Fibroblast of villous mesenchyme (primary cell): Measurements from ENCODE around the gene NUP210L. TPM values are rescaled to one million over a fixed set of nuclear protein-coding genes. Genes with fewer than 3 reads are reported as not detected.

ENCODE experiments used
- DNase-seq: peaks from one replicate; pipeline ENCODE4 v3.0.0-alpha.2; 2010; ENCODE audit warnings: low read depth
- H3K4me3 ChIP-seq: 2 replicates; pipeline ENCODE4 v1.5.1; 2011; ENCODE audit warnings: low read depth, mild to moderate bottlenecking, low read length
- total RNA-seq: library from RNA; depleted of rRNA; stranded (reverse); fragments of >200 nt; gene quantifications from 2 replicates; pipeline ENCODE4 v1.2.3, GENCODE V29; 2012
- TF ChIP-seq, protein P1 (sequence below): IDR thresholded peaks from 2 replicates; pipeline ENCODE4 v1.5.1; 2012; ENCODE audit warnings: low read depth, mild to moderate bottlenecking, low read length; ENCODE audit not compliant: insufficient read depth

NUP210L gene
- total RNA-seq, 1 donor, result under 0.01 TPM

DNA sequence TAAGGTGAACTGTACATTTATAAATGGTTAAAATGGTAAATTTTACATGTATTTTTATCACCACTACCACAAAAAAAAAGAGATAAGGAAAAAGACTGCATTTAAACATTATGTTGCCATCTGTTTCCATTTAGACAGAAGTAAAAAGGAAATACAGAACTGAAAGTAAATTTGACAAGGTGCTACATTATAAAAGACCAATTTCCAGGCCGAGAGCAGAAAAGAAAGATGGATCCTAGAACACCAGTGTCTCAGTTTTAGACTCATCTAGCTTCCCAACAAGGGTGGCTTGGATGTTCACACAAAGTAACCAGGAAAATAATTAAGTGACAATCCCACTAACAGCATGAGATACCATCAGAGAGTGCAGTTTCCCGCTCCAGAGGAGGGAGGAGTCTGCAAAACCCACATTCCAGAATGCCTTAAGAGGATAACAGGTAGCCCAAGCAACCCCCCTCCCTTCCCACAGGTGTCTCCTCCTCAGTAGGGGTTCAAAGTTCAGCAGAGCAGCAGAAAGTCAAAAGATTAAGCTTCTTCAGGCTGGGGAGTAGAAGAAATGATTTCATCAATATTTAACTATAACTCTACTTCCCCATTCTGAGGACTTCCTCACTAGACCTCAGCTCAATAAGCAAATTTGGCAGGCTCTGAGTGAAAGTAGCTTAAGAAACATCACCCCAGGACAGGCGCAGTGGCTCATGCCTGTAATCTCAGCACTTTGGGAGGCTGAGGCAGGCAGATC, 25.2 kb upstream of the NUP210L start:
- no peak for DNase-seq
- TF ChIP-seq, protein P1, sequence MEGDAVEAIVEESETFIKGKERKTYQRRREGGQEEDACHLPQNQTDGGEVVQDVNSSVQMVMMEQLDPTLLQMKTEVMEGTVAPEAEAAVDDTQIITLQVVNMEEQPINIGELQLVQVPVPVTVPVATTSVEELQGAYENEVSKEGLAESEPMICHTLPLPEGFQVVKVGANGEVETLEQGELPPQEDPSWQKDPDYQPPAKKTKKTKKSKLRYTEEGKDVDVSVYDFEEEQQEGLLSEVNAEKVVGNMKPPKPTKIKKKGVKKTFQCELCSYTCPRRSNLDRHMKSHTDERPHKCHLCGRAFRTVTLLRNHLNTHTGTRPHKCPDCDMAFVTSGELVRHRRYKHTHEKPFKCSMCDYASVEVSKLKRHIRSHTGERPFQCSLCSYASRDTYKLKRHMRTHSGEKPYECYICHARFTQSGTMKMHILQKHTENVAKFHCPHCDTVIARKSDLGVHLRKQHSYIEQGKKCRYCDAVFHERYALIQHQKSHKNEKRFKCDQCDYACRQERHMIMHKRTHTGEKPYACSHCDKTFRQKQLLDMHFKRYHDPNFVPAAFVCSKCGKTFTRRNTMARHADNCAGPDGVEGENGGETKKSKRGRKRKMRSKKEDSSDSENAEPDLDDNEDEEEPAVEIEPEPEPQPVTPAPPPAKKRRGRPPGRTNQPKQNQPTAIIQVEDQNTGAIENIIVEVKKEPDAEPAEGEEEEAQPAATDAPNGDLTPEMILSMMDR, result no peak
- H3K4me3 ChIP-seq, result no peak overlapping the region

DNA sequence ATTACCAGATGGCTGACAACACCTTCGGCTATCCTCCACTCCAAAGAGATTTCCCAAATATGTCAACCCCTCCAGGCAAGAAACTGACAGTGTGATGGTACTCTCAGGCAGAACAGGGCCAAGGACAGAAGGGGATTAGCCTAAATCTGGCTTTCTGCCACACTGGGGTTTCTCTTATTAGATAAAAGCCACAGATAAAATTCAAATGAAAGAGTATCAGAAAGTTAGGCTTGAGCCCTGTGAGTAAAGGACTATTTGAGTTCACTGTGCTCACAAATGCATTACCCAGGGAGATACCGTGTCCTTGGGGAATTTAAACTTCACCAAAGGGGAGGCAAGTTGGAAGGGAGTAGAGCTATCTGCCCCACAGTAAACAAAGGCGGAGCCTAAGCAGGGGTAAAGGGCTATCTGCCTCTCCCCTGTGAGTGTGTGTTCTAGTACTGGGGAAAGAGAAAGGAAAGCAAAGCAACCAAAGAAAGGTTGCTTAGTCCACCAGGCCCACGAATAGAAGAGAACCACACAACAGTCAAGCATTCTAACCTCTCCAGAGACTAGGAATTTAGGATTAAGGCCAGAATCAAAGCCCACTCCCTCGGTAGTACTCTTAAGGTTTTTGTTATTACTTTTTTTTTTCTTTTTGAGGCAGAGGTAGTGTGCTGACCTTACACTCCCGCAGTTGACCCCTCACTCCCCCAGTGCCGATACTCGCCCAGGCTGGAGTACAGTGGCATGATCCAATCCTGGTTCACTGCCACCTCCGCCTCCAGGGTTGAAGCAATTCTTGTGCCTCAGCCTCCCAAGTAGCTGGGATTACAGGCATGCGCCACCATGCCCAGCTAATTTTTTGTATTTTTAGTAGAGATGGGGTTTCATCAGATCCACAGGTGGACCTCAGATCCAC, 24.3 kb upstream of the NUP210L start:
- TF ChIP-seq, protein P1, result no peak
- peak overlapping the region; percentile 24 for H3K4me3 ChIP-seq
- peak; percentile 45 for DNase-seq

DNA sequence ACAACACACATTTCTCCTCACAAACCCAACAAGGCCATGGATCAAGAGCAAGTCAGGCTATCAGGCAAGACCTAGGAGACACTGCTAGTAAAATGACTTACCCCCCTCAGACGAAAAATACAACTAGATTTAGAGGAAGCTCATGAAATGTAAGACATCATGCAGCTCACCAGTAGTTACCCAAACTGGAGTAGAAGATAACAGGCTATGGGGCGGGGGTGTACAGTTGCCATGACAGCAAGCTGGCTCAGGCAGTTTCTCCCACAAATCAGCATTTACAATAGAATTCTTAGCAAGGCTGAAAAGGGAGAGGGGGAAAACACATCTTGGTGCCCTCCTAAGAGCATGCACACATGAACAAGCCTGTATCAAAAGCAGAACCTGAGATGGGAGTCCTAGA, 23.1 kb upstream of the NUP210L start:
- DNase-seq, result no peak
- H3K4me3 ChIP-seq, result no peak overlapping the region
- TF ChIP-seq, protein P1, result no peak

DNA sequence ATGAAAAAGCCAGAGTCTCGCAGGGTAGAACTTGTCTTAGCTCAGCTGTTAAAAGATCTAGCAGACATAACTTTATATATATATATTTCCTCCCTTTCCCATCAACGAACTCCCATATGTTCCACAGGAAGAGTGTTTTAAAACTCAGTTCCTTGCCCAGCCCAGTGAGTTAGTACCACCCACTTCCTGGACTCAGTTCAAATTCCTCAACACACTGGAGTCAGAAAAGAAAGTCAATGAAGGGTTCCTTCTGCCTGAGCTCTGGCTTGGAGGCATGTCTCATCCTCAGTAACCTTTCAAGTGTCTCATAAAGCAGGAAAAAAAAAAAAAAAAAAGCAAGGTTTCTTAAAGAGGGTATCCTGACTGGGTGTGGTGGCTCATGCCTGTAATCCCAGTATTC, 21.5 kb upstream of the NUP210L start:
- peak; percentile 83 for DNase-seq
- H3K4me3 ChIP-seq, result no peak overlapping the region
- TF ChIP-seq, protein P1, result no peak

DNA sequence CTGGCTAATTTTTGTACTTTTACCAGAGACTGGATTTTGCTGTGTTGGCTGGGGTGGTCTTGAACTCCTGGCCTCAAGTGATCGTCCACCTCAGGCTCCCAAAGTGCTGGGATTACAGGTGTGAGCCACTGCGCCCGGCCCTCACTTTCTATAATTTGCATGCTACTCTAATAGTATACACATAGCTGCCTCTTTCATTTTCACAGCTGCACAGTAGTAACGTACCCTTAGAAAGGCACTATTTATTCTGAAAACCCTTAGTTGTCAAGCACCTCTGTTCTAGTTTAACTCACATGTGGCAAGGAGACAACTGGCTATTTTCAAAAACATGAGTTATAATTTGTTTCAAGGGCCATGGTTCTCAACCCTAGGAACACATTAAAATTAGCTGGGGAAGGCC, 19.8 kb upstream of the NUP210L start:
- H3K4me3 ChIP-seq, result no peak overlapping the region
- no peak for DNase-seq
- TF ChIP-seq, protein P1, result no peak

DNA sequence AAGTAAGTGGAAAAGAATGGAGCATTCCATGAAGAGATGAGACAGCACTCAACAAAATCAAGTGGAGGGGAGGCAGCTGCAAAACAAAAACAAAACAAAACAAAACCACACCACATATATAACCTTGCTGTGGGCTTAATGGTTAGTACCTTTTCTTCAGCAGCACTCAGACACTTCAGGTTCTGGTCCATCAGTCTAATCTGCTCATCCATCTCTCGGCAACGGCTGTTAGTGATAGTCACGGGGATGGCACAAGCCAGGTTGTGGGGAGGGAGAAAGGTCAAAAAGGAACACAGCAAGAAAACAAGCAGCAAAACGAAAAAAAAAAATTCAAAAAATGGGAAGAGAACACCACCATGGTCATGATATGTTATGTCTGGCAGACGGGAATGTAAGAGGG, 17.0 kb upstream of the NUP210L start:
- TF ChIP-seq, protein P1, result no peak
- DNase-seq, result no peak
- H3K4me3 ChIP-seq, result no peak overlapping the region
